NCI-H82 treated with DMSO at 0.1 percent for 48 hours (cell line): Measurements from ENCODE around the gene CLASP1.
A peak's percentile ranks its signal among the peaks of the same experiment; 100 is the strongest.
"Not testable (repeated sequence)": the region's sequence is repeated elsewhere in the genome, so short reads cannot be mapped to it uniquely, and the experiment has no call there.

ENCODE experiments used
- DNase-seq: peaks from one replicate; lab custom pipeline; 2025; ENCODE audit not compliant: unreplicated experiment; lab: John Stamatoyannopoulos, UW

CLASP1 gene

GRCh38 chr2:121583555-121583954, 65.7 kb downstream of the CLASP1 start:
- DNase-seq, result no peak

GRCh38 chr2:121582272-121582671, 67.0 kb downstream of the CLASP1 start:
- no peak for DNase-seq

- DNase-seq, result no peak
Measured at GRCh38 chr2:121579309-121579708, 70.0 kb downstream of the CLASP1 start.

DNA sequence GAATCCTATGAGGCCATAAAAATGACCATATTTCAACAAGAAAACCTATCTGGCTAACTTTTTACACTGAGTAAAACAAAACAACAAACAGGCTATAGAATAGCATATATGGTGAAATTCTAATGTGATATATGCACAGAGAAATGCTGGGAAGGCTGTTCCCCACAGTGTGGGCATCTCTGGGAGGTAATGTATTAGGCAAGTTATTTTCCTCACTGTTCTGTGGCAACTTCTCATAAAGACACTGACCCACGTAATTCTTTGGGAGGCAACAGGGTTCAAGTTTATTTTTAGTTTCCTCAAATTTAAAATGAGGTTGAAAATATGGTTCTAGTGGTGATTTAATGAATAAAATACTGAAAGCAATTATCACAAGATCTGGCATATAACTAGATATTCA, 71.9 kb downstream of the CLASP1 start:
- DNase-seq, result no peak

- no peak for DNase-seq
Measured at GRCh38 chr2:121576263-121576662, 73.0 kb downstream of the CLASP1 start.

- DNase-seq, result no peak
Measured at GRCh38 chr2:121575800-121576199, 73.5 kb downstream of the CLASP1 start.

GRCh38 chr2:121570667-121571055, 78.6 kb downstream of the CLASP1 start:
- DNase-seq, result no peak

DNA sequence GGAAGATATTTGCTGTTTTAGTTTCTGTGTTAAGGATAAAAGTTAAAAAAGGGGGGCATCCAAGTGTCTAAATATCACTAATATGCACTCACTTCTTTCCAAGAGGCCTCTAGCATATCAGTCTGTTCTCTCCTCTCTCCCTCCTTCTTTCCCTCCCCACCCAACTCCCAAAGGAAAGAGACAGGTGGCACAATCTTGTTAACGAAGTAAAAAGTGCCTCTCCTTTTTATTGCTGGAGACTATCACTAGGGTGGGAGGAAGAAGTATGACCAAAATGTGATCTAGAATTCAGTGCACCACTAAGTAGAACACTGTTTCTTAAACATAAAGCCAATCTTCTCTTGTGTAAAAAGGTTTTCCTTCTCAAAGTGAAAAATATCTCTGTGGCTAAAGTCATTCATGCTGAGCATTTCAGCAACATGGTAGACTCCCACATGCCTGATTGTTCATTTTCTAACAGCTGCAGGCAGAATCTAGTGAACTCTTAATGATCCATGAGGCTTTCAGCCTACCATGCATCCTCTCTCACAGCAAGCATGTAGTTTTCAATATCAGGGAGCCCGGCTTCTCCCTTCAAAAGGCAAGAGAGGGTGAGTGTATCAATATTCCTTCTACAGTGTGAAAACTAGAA, 79.1 kb downstream of the CLASP1 start:
- peak; percentile 68 for DNase-seq

DNA sequence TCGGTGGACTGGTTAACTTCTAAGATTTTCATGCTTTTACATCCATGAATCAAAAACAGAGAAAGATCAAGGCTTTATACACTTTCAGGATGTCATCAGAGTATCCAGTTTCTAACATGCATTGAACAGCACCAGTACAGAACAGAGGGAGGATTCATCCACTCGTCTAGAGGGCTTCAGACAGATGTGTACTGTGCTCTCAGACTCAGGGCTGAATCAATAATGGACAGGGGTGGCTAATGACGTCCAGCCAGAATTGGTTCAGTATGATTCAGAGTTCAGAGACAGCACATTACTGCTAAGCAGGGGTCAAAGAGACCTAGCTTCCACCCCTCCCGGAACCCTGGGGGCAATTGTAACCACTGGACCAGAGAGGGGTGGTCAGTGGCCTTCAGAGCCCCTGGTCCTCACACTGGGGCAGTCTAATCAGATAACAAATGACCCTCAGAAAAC, 81.3 kb downstream of the CLASP1 start:
- no peak for DNase-seq

DNA sequence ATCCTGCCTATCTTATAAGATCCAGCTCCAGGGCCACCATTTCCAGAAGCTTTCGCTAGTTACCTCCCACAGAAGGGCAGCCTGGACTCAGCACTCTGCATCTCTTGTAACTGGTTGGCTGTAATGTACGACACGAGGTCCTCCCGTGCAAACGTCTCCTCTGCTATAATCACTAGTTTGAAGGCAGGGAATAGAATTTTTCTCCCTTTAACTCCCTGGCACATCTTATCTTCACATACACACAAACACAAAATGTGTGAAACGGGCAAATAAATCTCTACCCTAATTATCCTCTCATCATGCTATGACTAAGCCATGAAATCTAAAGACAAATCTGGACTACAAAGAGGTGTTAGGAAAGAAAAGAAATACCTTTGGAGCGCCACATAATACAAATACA, 81.8 kb downstream of the CLASP1 start:
- no peak for DNase-seq

DNA sequence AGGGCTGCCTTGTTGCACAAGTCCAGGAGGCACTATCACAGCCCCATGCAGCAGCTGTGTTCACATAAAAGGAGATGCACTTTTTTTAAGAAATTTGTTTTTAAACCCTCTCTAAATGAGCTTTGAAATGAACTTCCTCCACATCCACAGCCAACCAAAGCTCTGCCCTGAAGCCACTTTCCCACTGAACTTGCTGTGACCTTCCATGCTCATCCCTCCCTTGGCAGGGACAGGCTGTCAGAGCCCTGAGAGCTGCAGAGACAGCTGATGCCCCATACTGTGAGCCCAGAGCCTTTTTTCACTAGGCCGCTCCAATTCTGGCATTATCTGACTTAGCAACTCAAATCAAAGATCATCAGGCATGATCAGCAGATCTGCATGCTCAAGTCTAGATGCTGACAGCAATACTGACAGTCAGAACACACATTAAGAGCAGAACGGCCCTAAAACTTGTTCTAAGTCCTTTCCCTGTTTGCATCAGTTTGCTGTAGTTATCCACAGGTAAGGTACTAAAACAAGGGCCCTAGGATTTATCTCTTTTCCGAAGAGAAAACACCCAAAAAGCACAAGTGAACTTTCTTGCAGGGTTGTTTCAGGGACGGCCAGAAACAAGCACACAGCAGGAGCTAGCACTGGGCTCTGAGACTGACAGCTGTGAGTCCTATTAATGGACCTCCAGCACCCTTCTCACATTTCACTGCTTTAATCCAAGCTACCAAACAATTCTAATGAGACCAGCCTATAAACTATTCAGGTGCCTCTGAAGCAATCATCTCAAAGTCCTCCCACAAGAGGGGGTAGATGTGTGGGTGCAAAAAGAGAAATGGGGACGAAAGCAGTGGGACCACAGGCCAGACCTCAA, 83.6 kb downstream of the CLASP1 start:
- DNase-seq, result peak; percentile 83

- no peak for DNase-seq
Measured at GRCh38 chr2:121564905-121565304, 84.4 kb downstream of the CLASP1 start.

DNA sequence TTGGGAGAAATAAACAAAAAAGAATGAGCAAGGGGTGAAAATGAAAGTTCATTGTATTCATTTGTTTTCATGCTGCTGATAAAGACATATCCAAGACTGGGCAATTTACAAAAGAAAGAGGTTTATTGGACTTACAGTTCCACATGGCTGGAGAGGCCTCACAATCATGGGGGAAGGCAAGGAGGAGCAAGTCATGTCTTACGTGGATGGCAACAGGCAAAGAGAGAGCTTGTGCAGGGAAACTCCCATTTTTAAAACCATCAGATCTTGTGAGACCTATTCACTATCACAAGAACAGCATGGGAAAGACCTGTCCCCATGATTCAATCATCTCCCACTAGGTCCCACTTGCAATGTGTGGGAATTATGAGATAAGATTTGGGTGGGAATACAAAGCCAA, 85.5 kb downstream of the CLASP1 start:
- DNase-seq, result not testable (repeated sequence)

DNA sequence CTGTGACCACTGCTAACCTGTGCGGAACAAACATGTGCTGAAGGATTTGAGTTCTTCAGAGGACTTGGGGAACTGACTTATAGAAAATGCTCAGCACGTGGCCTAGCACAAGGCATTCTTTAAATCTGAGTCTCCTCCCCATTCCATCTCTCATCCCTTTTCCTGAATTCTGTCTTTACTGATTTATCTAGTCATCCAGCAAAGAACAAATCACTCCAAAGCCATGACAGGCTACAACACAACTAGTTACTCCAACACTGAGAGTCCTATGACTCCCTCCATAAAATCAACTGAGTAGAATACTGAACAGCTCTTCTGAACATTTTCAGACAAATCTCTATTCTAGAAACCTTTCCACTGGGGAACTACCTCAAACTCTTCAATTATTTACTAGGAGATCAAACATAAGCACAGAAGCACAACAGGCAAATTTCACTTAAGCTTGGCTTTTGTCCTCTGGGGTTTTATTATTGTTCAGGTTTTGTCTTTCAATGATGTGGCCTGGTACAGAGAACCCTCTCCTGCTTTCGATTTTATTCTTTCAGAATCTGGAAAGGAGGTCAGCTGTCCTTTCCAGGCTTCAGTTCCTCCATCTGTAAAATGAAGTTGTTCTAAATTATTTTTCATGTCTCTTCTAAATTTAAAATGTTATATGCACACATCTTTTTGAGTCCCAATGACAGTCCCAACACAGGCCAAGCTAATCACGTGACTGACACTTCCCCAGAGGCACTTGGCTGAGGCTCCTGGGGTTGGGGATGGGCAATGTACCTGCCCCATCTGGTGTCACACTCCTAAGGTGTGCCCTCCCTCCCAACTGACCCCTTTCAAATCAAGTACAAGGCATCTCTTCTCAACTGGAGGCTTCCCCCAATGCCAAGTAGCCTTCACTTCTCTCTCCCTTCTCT, 86.7 kb downstream of the CLASP1 start:
- no peak for DNase-seq

DNA sequence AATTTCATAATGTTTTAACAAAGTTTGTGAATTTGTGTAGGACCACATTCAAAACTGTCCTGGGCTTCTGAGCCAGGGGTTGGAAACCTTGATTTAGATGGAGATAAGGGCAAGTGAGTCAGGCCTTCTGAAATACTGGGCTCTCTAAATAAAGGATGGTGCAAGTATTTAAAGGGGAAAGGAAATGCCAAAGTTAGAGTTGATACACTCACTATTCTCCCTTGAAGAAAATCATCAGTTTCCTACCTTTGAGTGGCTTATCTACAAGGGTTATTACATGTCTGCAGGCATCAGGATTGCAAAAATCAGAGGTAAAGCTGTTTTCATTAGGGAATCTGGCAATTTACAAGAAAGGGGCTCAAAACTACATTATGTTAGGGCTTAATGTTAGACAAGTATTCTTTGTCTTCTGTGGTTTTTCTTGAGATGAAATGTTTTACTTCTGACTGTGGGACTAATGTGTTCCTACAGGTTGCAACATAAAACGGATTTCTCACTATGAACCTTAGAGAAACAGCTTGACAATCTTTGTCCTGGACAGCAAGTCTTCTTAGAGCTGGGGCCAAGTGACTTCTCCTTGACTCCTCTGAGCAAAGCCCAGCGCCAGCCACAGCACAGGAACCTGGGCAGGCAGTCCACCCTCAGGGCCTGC, 87.5 kb downstream of the CLASP1 start:
- DNase-seq, result no peak

GRCh38 chr2:121558329-121558728, 90.9 kb downstream of the CLASP1 start:
- no peak for DNase-seq

DNA sequence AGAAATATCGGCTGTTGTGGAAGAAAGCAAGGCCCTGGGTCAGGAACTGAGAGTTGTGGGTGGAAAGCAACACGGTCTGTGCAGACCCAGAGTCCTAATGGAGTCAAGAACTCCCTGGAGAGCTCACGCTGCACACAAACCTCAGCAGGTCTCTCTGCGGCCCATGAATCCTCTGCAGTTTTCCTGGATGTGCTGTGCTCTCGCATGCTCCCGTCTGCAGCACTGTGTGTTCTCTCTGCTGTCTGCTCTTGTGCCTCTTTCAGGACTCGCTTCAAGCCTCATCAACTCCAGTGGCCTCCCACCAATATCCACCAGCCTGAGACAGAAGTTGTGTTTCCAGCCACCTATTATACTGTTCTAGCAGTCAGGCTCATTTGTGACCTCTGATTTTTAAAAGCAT, 94.3 kb downstream of the CLASP1 start:
- no peak for DNase-seq

DNA sequence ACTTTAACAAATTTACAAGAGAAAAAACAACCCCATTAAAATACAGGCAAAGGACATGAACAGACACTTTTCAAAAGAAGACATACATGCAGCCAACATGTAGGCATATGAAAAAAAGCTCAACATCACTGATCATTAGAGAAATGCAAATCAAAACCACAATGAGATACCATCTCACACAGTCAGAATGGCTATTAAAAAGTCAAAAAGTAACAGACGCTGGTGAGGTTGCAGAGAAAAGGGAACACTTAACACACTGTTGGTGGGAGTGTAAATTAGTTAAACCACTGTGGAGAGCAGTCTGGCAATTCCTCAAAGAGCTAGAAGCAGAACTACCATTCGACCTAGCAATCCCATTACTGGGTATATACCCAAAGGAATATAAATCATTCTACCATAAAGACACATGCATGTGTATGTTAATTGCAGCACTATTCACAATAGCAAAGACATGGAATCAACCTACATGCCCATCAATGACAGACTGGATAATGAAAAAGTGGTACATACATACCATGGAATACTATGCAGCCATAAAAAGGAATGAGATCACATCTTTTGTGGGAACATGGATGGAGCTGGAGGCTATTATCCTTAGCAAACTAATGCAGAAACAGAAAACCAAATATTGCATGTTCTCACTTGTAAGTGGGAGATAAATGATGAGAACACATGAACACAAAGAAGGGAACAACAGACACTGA, 96.6 kb downstream of the CLASP1 start:
- DNase-seq, result not testable (repeated sequence)

- no peak for DNase-seq
Measured at GRCh38 chr2:121550669-121551068, 98.6 kb downstream of the CLASP1 start.

DNA sequence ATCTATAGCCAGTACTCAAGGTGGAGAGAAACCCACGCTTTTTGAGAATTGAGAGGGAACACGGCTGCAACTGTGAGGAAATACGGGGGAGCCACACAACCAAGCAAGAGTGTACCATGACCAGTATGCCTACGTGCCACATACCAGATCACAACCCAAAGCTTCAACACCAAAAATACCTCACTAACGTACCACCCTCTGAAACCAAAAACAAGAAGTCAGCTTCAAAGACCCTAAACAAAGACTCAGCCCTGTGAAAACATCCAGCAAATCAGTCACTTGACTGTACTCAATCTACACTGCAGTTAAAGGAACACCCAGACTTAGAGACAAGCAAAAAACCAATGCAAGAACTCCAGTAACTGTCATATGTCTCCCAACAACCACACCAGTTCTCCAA, 101.6 kb downstream of the CLASP1 start:
- DNase-seq, result no peak
